ENCODE results near the gene KIF6.

DNA sequence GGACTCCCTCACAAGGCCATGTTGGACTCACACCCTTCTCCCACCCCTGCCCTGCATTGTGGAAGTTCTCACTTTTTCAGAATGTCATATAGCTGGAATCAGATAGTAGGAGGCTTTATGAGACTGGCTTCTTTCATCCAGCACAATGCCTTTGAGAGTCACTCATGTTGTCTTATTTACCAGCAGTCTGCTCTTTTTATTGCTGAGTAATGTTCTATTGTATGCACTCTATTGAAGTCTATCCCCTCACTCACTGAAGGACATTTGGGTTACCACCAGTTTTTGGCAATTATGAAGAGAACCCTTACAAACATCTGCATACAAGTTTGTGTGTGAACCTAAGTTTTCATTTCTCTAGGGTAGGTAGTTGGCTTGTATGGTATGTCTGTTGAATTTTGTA lies 321.9 kb downstream of the KIF6 start:
- TF ChIP-seq, protein P1, sequence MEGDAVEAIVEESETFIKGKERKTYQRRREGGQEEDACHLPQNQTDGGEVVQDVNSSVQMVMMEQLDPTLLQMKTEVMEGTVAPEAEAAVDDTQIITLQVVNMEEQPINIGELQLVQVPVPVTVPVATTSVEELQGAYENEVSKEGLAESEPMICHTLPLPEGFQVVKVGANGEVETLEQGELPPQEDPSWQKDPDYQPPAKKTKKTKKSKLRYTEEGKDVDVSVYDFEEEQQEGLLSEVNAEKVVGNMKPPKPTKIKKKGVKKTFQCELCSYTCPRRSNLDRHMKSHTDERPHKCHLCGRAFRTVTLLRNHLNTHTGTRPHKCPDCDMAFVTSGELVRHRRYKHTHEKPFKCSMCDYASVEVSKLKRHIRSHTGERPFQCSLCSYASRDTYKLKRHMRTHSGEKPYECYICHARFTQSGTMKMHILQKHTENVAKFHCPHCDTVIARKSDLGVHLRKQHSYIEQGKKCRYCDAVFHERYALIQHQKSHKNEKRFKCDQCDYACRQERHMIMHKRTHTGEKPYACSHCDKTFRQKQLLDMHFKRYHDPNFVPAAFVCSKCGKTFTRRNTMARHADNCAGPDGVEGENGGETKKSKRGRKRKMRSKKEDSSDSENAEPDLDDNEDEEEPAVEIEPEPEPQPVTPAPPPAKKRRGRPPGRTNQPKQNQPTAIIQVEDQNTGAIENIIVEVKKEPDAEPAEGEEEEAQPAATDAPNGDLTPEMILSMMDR (IDR thresholded peaks at IDR 0.05): no peak
- no peak for TF ChIP-seq POLR2AphosphoS5 (IDR thresholded peaks at IDR 0.05)

All from esophagus muscularis mucosa (tissue), 3 donors.